Ovary (tissue), 3 donors: Measurements from ENCODE around the gene CASKIN2.

Experiments used
- EP300 ChIP-seq: sonication (generic); formaldehyde crosslinking; IDR thresholded peaks from one replicate; pipeline ENCODE4 v1.6.1; 2017; ENCODE audit warnings: antibody characterized with exemption
- POLR2A ChIP-seq: fragments of 450-650 bp; IDR thresholded peaks from one replicate; pipeline ENCODE4 v1.6.1; 2017; ENCODE audit warnings: antibody characterized with exemption, mild to moderate bottlenecking, moderate library complexity
- TF ChIP-seq, protein P1 (sequence below), 3 donors: fragments of 450-650 bp in 2 of 3; fragments of 200-600 bp in 1 of 3; IDR thresholded peaks; one replicate each; pipeline versions ENCODE4 v1.5.1 to v1.8.0; 2016 to 2022; ENCODE audit warnings: antibody characterized with exemption in 3 of 3, mild to moderate bottlenecking in 1 of 3
- donor health status: DM: no; HTN: no; CAD: no.

DNA sequence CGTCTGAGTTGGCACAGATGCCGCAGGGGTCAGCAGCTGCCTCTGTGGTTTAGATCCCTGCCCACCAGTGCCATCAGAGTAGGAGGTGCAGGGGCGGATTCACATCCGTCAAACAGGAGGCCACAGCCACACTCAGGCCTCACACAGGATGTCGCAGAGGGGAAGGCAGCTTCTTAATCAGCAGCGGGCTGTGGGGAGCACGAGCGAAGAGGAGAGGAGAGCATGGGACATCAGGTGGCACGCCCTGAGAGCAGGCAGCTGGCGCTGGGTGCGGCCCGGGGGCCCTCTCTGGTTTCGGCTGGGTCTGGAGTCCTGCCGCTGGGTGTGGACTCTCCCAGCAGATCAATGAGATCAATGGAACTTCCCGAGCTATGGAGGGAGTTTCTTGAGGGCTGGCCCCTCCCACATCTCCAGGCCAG lies 19.8 kb upstream of the CASKIN2 start:
- TF ChIP-seq, protein P1, sequence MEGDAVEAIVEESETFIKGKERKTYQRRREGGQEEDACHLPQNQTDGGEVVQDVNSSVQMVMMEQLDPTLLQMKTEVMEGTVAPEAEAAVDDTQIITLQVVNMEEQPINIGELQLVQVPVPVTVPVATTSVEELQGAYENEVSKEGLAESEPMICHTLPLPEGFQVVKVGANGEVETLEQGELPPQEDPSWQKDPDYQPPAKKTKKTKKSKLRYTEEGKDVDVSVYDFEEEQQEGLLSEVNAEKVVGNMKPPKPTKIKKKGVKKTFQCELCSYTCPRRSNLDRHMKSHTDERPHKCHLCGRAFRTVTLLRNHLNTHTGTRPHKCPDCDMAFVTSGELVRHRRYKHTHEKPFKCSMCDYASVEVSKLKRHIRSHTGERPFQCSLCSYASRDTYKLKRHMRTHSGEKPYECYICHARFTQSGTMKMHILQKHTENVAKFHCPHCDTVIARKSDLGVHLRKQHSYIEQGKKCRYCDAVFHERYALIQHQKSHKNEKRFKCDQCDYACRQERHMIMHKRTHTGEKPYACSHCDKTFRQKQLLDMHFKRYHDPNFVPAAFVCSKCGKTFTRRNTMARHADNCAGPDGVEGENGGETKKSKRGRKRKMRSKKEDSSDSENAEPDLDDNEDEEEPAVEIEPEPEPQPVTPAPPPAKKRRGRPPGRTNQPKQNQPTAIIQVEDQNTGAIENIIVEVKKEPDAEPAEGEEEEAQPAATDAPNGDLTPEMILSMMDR (IDR thresholded peaks at IDR 0.05) = no peak
- TF ChIP-seq POLR2A (no peak), EP300 (no peak)
